Heart left ventricle (tissue), 13 donors: ENCODE results near the gene EID2B.

ENCODE experiments used
- CTCF ChIP-seq, 12 donors: fragments of 200-600 bp; sonication (generic) in 4 of 12; IDR thresholded peaks; one replicate each; pipeline versions ENCODE4 v1.5.0 to v1.8.0; 2018 to 2022; ENCODE audit warnings: antibody characterized with exemption in 12 of 12, mild to moderate bottlenecking in 5 of 12
- POLR2A ChIP-seq, 2 donors: fragments of 450-650 bp; IDR thresholded peaks; one replicate each; pipeline ENCODE4 v1.6.1; 2017; ENCODE audit warnings: antibody characterized with exemption in 2 of 2, mild to moderate bottlenecking in 2 of 2, moderate library complexity in 2 of 2
- donor health status: ischemic (EF 13 %, LVEDD 7.1; RV severe dilation, severe dysfunction).
- donor health status: DM: no; HTN: yes; CAD: no.
- donor health status: DM: no; HTN: no; CAD: no.
- donor health status: ischemic (EF 25% LVEDD 6.9; RV normal size, moderate dysfunction).
- donor health status: ischemic (EF 25% LVEDD 5.7; RV mildly dilated, moderate dysfunction).
- donor health status: ischemic (EF 35%, LVEDD 5.7; RV mildly dilated, moderate dysfunction).
- donor health status: nonischemic (EF 11% LVEDD 7.7; RV severe dilation, severe dysfunction).
- donor health status: DM: yes; HTN: yes; CAD: no.
- donor health status: PGD.
- donor health status: ischemic (EF 29% LVEDD 5.4; RV normal size, mild dysfunction).
- donor health status: nonischemic (EF 23%, LVEDD 6.1; RV moderate dilation, normal function).

GRCh38 chr19:39506598-39506943 lies 26.1 kb downstream of the EID2B start:
- TF ChIP-seq CTCF (IDR thresholded peaks at IDR 0.05), result no peak
- no peak for TF ChIP-seq POLR2A (IDR thresholded peaks at IDR 0.05)
